Spleen (tissue), 11 donors: ENCODE results near the gene ANP32D. TPM values are rescaled to one million over a fixed set of nuclear protein-coding genes. Genes with fewer than 3 reads are reported as not detected.
"Not testable (repeated sequence)": the region's sequence is repeated elsewhere in the genome, so short reads cannot be mapped to it uniquely, and the experiment has no call there.

ENCODE experiments used
- DNase-seq: peaks from one replicate; pipeline ENCODE4 v3.0.0-alpha.2; 2020
- H3K27ac ChIP-seq, 8 donors: fragments of 200-600 bp; sonication (generic) in 7 of 8; 1 replicate in 4 of 8; 2 replicates in 4 of 8; pipeline versions ENCODE4 v1.5.0 to v1.8.0; 2016 to 2021; ENCODE audit warnings: inconsistent platforms in 4 of 8, mild to moderate bottlenecking in 4 of 8, moderate library complexity in 1 of 8
- H3K27me3 ChIP-seq, 7 donors: fragments of 200-600 bp; sonication (generic) in 6 of 7; replicated peaks in 1 of 7; 1 replicate in 4 of 7; 2 replicates in 3 of 7; pipeline versions ENCODE4 v1.5.0 to v1.8.0; 2016 to 2021; ENCODE audit warnings: inconsistent platforms in 3 of 7, mild to moderate bottlenecking in 1 of 7
- H3K36me3 ChIP-seq, 6 donors: fragments of 200-600 bp; sonication (generic) in 5 of 6; 1 replicate in 4 of 6; 2 replicates in 2 of 6; pipeline versions ENCODE4 v1.5.0 to v1.8.0; 2016 to 2021; ENCODE audit warnings: inconsistent platforms in 2 of 6
- H3K4me1 ChIP-seq, 6 donors: fragments of 200-600 bp; sonication (generic) in 5 of 6; 1 replicate in 3 of 6; 2 replicates in 3 of 6; pipeline versions ENCODE4 v1.5.0 to v1.8.0; 2016 to 2021; ENCODE audit warnings: inconsistent platforms in 3 of 6
- H3K4me3 ChIP-seq, 8 donors: fragments of 200-600 bp; sonication (generic) in 7 of 8; 1 replicate in 4 of 8; 2 replicates in 4 of 8; pipeline versions ENCODE4 v1.5.0 to v1.8.0; 2016 to 2021; ENCODE audit warnings: inconsistent platforms in 4 of 8, mild to moderate bottlenecking in 4 of 8, moderate library complexity in 2 of 8
- H3K9me3 ChIP-seq, 8 donors: fragments of 200-600 bp; sonication (generic) in 7 of 8; 1 replicate in 4 of 8; 2 replicates in 4 of 8; pipeline versions ENCODE4 v1.5.0 to v1.8.0; 2016 to 2021; ENCODE audit warnings: inconsistent platforms in 4 of 8
- CTCF ChIP-seq, 11 experiments: fragments of 200-600 bp in 7 of 11; fragments of 450-650 bp in 4 of 11; sonication (generic) in 4 of 11; IDR thresholded peaks in 8 of 11; conservative IDR thresholded peaks in 3 of 11; 1 replicate in 7 of 11; 2 replicates in 4 of 11; pipeline versions ENCODE4 v1.4.0 to v1.8.0; 2016 to 2021; ENCODE audit warnings: antibody characterized with exemption in 11 of 11, inconsistent platforms in 4 of 11, mild to moderate bottlenecking in 1 of 11
- POLR2A ChIP-seq, 3 donors: fragments of 450-650 bp; IDR thresholded peaks; one replicate each; pipeline ENCODE4 v1.5.1; 2017; ENCODE audit warnings: antibody characterized with exemption in 3 of 3, mild to moderate bottlenecking in 1 of 3
- POLR2AphosphoS5 ChIP-seq, 3 donors: sonication (generic); formaldehyde crosslinking; IDR thresholded peaks; one replicate each; pipeline ENCODE4 v1.5.1; 2017; ENCODE audit warnings: antibody characterized with exemption in 3 of 3
- WGBS, 5 donors: extraction: QIAGEN DNeasy Blood & Tissue Kit in 3 of 5; methylation state at CpG; one replicate each; pipeline versions ENCODE4 v1.1.5 to v1.1.7; 2013 to 2018; 5-methylcytosine and 5-hydroxymethylcytosine counted together
- intact Hi-C: fragments of 100-400 bp; cut with DNase I; formaldehyde crosslinking; loops from one replicate; pipeline ENCODE4 v1.15.0; 2023; ENCODE audit warnings: low total_unique reads
- polyA plus RNA-seq, 3 donors: library from polyadenylated mRNA; stranded (reverse); fragments of 200-250 nt; gene quantifications; one replicate each; pipeline ENCODE4 v1.2.1, GENCODE V29; 2013
- total RNA-seq, 7 donors: library from RNA; depleted of rRNA in 3 of 7; stranded (reverse); fragments of >200 nt in 3 of 7; fragmentation: NEBNext Ultra II Directional in 4 of 7; extraction: Animal tissue kit (Norgen Biotek cat#: 25700) in 4 of 7; gene quantifications; one replicate each; pipeline versions ENCODE4 v1.1.0 to v1.2.1, GENCODE V29; 2016 to 2021
- donor health status: healthy with polysubstance abuse.
- donor health status: DM: no; HTN: no; CAD: no; lungs with moderate emphysema.
- donor health status: DM: no; HTN: no; CAD: no.
- donor health status: Bipolar disorder and iron deficiency.
- donor health status: healthy.
- donor health status: DM: no; HTN: no; CAD: no.
- donor health status: DM: yes; HTN: yes; CAD: no.

ANP32D gene
- total and polyA plus RNA-seq, 10 donors: 0.52 TPM; not detected in 9

DNA sequence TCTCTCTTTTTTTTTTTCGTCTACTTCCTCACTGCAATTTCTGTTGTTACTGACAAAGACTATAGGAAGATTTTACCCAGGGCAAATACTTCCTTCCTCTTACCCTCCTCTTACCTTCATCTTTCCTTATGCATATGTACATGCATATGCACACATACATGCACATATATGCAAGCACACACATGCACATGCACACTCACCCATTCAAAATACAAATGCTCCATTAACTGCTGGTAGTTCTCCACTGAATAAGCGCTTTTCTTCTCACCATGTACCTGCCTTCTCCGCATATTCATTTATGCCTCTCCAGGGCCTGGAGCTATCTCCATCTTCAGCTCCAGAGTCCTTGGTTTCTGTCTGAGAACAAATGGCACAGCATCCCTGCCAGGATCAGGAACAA lies 10.6 kb downstream of the ANP32D start:
- Histone ChIP-seq H3K27me3 (no peaks in the 10 kb centered on the region), H3K4me1 (no peaks in the 10 kb centered on the region), H3K27ac (no peak overlapping the region), H3K36me3 (no peaks in the 10 kb centered on the region), H3K4me3 (no peak overlapping the region), H3K9me3 (peaks cover 0 to 4% (median 0%) of the 10 kb centered on the region in 8 donors)
- intact Hi-C loops: no loop called here
- DNase-seq: no peak
- TF ChIP-seq POLR2AphosphoS5 (IDR thresholded peaks at IDR 0.05) (no peak), CTCF (IDR thresholded peaks at IDR 0.05 in 8 of 11, conservative IDR thresholded peaks at IDR 0.05 in 3 of 11) (no peak), POLR2A (IDR thresholded peaks at IDR 0.05) (no peak)
- 68 to 85% (median 77%) methylated on average over 3 of the region's 3 CpGs for WGBS, 5 donors

GRCh38 chr12:48486261-48486660 lies 13.9 kb downstream of the ANP32D start:
- no peak overlapping the region for H3K4me3 ChIP-seq
- no peaks in the 10 kb centered on the region for H3K4me1 ChIP-seq
- no peaks in the 10 kb centered on the region for H3K9me3 ChIP-seq
- no peak for DNase-seq
- H3K27ac ChIP-seq: no peak overlapping the region
- peaks cover 0 to 6% (median 0%) of the 10 kb centered on the region in 7 donors for H3K27me3 ChIP-seq
- H3K36me3 ChIP-seq: no peaks in the 10 kb centered on the region
- TF ChIP-seq CTCF (IDR thresholded peaks at IDR 0.05 in 8 of 11, conservative IDR thresholded peaks at IDR 0.05 in 3 of 11) (no peak), POLR2AphosphoS5 (IDR thresholded peaks at IDR 0.05) (no peak), POLR2A (IDR thresholded peaks at IDR 0.05) (no peak)
- WGBS, 5 donors: 68 to 91% (median 85%) methylated on average over 2 of the region's 2 CpGs
- intact Hi-C loops: no loop called here

DNA sequence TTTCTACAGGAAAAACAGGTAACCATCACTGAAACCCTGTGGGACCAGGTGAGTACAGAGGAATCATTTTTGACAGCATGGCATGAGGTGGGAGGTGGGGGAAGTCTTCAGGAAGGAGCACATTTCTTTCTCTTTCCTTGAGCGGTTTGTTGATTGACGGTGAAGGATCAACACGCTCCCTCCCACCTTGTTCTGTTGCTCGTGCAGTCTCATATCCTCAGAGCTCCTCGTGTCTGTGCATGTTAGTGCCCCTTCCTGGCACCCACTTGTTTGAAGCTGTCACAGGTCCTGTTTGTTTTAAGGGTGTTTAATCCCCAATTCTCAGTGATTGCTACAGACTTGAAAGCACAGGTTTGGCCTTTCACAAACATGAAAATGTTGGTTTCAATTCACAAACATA lies 14.3 kb downstream of the ANP32D start:
- WGBS, 5 donors: 58 to 70% (median 61%) methylated on average over 5 of the region's 5 CpGs
- H3K36me3 ChIP-seq: no peaks in the 10 kb centered on the region
- no peaks in the 10 kb centered on the region for H3K4me1 ChIP-seq

DNA sequence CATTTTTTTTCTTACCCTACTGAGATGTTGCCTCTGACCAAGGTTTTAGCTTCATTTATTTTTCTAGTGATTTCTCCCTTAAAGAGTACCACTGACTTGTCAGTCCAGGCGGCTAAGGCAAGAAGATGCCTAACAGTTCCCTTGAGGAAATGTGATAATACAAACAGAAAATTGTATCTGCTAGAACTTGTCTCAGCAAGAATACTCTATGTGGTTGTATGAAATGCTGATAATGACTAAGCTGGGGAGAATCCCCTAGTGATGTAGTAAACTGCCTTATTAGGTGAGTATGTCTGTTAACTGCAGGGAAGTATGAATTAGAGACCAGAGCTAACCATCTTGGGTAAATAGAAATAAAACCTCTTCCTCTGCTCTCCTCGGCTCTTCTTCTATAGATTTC lies 16.7 kb downstream of the ANP32D start:
- intact Hi-C loops: no loop called here
- no peak for TF ChIP-seq CTCF (IDR thresholded peaks at IDR 0.05 in 8 of 11, conservative IDR thresholded peaks at IDR 0.05 in 3 of 11)
- no peak for TF ChIP-seq POLR2A (IDR thresholded peaks at IDR 0.05)
- no peak for TF ChIP-seq POLR2AphosphoS5 (IDR thresholded peaks at IDR 0.05)
- WGBS, 5 donors: 70 to 87% (median 85%) methylated on average over 2 of the region's 2 CpGs
- H3K27ac ChIP-seq: no peak overlapping the region
- H3K4me1 ChIP-seq: no peaks in the 10 kb centered on the region
- H3K9me3 ChIP-seq: no peaks in the 10 kb centered on the region
- no peak overlapping the region for H3K4me3 ChIP-seq
- no peaks in the 10 kb centered on the region for H3K36me3 ChIP-seq
- no peak for DNase-seq
- peaks cover 0 to 14% (median 0%) of the 10 kb centered on the region in 7 donors for H3K27me3 ChIP-seq

More for the DNA sequence above, 14.3 kb downstream of the ANP32D start:
- H3K9me3 ChIP-seq: no peaks in the 10 kb centered on the region
- no peak overlapping the region for H3K4me3 ChIP-seq
- H3K27ac ChIP-seq: no peak overlapping the region
- no peak for TF ChIP-seq POLR2AphosphoS5 (IDR thresholded peaks at IDR 0.05)
- TF ChIP-seq CTCF (IDR thresholded peaks at IDR 0.05 in 8 of 11, conservative IDR thresholded peaks at IDR 0.05 in 3 of 11): no peak
- no peak for TF ChIP-seq POLR2A (IDR thresholded peaks at IDR 0.05)
- intact Hi-C loops: no loop called here
- DNase-seq: no peak
- peaks cover 0 to 10% (median 0%) of the 10 kb centered on the region in 7 donors for H3K27me3 ChIP-seq

DNA sequence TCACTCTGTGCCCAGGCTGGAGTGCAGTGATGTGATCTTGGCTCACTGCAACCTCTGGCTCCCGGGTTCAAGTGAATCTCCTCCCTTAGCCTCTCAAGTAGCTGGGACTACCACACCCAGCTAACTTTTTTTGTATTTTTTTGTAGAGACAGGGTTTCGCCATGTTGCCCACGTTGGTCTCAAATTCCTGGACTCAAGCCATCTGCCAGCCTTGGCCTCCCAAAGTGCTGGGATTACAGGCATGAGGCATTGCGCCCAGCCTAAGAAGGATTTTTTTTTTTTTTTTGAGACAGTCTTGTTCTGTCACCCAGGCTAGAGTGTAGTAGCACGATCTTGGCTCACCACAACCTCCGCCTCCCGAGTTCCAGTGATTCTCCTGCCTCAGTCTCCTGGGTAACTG lies 17.1 kb downstream of the ANP32D start:
- H3K9me3 ChIP-seq, H3K4me1 ChIP-seq, DNase-seq, H3K4me3 ChIP-seq, intact Hi-C loops, H3K36me3 ChIP-seq, H3K27ac ChIP-seq: not testable (repeated sequence)
- peaks cover 0 to 14% (median 0%) of the 10 kb centered on the region in 7 donors for H3K27me3 ChIP-seq
- 72 to 91% (median 85%) methylated on average over 7 of the region's 7 CpGs for WGBS, 5 donors

- H3K4me3 ChIP-seq, DNase-seq, H3K27me3 ChIP-seq, intact Hi-C loops, H3K9me3 ChIP-seq, H3K4me1 ChIP-seq, H3K36me3 ChIP-seq, H3K27ac ChIP-seq: not testable (repeated sequence)
- WGBS, 5 donors: 93 to 96% (median 94%) methylated on average over 9 to 25 of the region's 32 CpGs; no CpG with 5 or more reads in 1 of the 5 donors
Measured at GRCh38 chr12:48500281-48500680, 27.9 kb downstream of the ANP32D start.

DNA sequence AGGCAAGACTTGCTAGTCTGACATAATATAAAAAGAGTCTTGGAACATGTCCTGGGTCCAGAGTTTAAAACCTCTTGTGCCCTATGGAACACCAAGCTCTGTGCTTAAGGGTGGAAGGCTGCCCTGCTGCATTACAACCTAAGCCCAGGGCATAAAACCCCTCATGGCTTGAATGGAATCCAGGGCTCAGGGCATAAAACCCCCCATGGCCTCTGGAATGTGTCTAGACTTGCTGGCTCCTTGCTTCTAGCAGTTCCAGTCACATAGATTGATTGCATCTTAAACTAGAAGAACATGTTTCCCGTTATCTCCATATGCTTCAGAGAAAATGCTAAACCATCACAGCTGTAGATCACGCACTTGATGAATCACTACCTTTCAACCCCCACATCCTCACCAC lies 34.5 kb downstream of the ANP32D start:
- intact Hi-C loops, DNase-seq, H3K4me3 ChIP-seq, H3K27me3 ChIP-seq, H3K4me1 ChIP-seq, H3K27ac ChIP-seq, H3K36me3 ChIP-seq: not testable (repeated sequence)
- H3K9me3 ChIP-seq: peaks cover 0 to 29% (median 7%) of the 10 kb centered on the region in 8 donors
- 76 to 89% (median 84%) methylated on average over 2 of the region's 2 CpGs for WGBS, 5 donors
